Prostate gland (tissue), 2 donors: ENCODE measurements around the gene RAB11FIP5.

ENCODE experiments used
- CTCF ChIP-seq, 4 experiments: fragments of 200-600 bp in 2 of 4; fragments of 450-650 bp in 2 of 4; sonication (generic) in 2 of 4; IDR thresholded peaks; 1 replicate in 3 of 4; 2 replicates in 1 of 4; pipeline ENCODE4 v1.5.1; 2016 to 2019; ENCODE audit warnings: antibody characterized with exemption in 4 of 4, mild to moderate bottlenecking in 2 of 4, moderate library complexity in 2 of 4
- POLR2AphosphoS5 ChIP-seq: sonication (generic); formaldehyde crosslinking; IDR thresholded peaks from one replicate; pipeline ENCODE4 v1.6.1; 2017; ENCODE audit warnings: antibody characterized with exemption

- TF ChIP-seq CTCF (IDR thresholded peaks at IDR 0.05): no peak
- TF ChIP-seq POLR2AphosphoS5: no peak
Measured at GRCh38 chr2:73088211-73088610, 24.5 kb downstream of the RAB11FIP5 start.
